GM23338 (cell line): ENCODE data around the gene SLC38A10. TPM values are rescaled to one million over a fixed set of nuclear protein-coding genes. Genes with fewer than 3 reads are reported as not detected.

ENCODE experiments used
- ATAC-seq: fragments of 200-7000 bp; cut with Tn5 transposase; 3 replicates; pipeline ENCODE4 v1.9.1; 2020
- DNase-seq: peaks from one replicate; pipeline ENCODE4 v3.0.0-alpha.2; 2015; ENCODE audit warnings: low spot score
- H2AFZ ChIP-seq: fragments of 200-600 bp; sonication (generic); 2 replicates; pipeline ENCODE4 v1.8.0; 2016; ENCODE audit warnings: antibody characterized with exemption, mild to moderate bottlenecking, moderate library complexity
- H3F3A ChIP-seq: fragments of 200-600 bp; sonication (generic); replicated peaks from 2 replicates; pipeline ENCODE4 v1.8.0; 2017; ENCODE audit warnings: antibody characterized with exemption, mixed run types, low read depth
- H3K27ac ChIP-seq: fragments of 200-600 bp; sonication (generic); 2 replicates; pipeline ENCODE4 v1.6.1; 2016; ENCODE audit warnings: low read depth
- H3K27me3 ChIP-seq: fragments of 200-600 bp; sonication (generic); 2 replicates; pipeline ENCODE4 v1.8.0; 2016; ENCODE audit warnings: mild to moderate bottlenecking, mixed run types, moderate library complexity; ENCODE audit not compliant: insufficient read depth
- H3K36me3 ChIP-seq: fragments of 200-600 bp; sonication (generic); 2 replicates; pipeline ENCODE4 v1.8.0; 2016; ENCODE audit warnings: mild to moderate bottlenecking; ENCODE audit not compliant: insufficient read depth
- H3K4me1 ChIP-seq: fragments of 200-600 bp; sonication (generic); 2 replicates; pipeline ENCODE4 v1.8.0; 2016; ENCODE audit warnings: mild to moderate bottlenecking, moderate library complexity; ENCODE audit not compliant: insufficient read depth
- H3K4me2 ChIP-seq: fragments of 200-600 bp; sonication (generic); 2 replicates; pipeline ENCODE4 v1.7.1; 2017; ENCODE audit warnings: mixed run types
- H3K4me3 ChIP-seq: fragments of 200-600 bp; sonication (generic); 2 replicates; pipeline ENCODE4 v1.6.1; 2016; ENCODE audit warnings: mixed run types
- H3K79me2 ChIP-seq: fragments of 200-600 bp; sonication (generic); replicated peaks from 2 replicates; pipeline ENCODE4 v1.8.0; 2017; ENCODE audit warnings: mild to moderate bottlenecking; ENCODE audit not compliant: insufficient read depth
- H3K9me2 ChIP-seq: fragments of 200-600 bp; sonication (generic); 2 replicates; pipeline ENCODE4 v1.8.0; 2017; ENCODE audit not compliant: insufficient read depth
- H4K20me1 ChIP-seq: fragments of 200-600 bp; sonication (generic); replicated peaks from 2 replicates; pipeline ENCODE4 v1.8.0; 2017; ENCODE audit warnings: mild to moderate bottlenecking; ENCODE audit not compliant: insufficient read depth
- H3K27ac Mint-ChIP-seq: 2 replicates; pipeline ENCODE4 v1.8.0; 2020; ENCODE audit warnings: inconsistent platforms, mild to moderate bottlenecking, moderate library complexity, mixed read lengths
- H3K27me3 Mint-ChIP-seq: 3 replicates; pipeline ENCODE4 v1.8.0; 2022; ENCODE audit warnings: low read depth, mild to moderate bottlenecking, moderate library complexity, mixed read lengths, inconsistent platforms; ENCODE audit not compliant: insufficient read depth, poor library complexity
- H3K36me3 Mint-ChIP-seq: 3 replicates; pipeline ENCODE4 v1.8.0; 2021; ENCODE audit warnings: low read depth, mild to moderate bottlenecking, inconsistent platforms, moderate library complexity, mixed read lengths
- H3K4me1 Mint-ChIP-seq: 3 replicates; pipeline ENCODE4 v1.8.0; 2020; ENCODE audit warnings: mild to moderate bottlenecking, inconsistent platforms, mixed read lengths
- H3K4me3 Mint-ChIP-seq: 3 replicates; pipeline ENCODE4 v1.8.0; 2021; ENCODE audit warnings: moderate library complexity, mild to moderate bottlenecking, inconsistent platforms, mixed read lengths
- H3K9me3 Mint-ChIP-seq: 3 replicates; pipeline ENCODE4 v1.8.0; 2020; ENCODE audit warnings: moderate library complexity, mild to moderate bottlenecking, inconsistent platforms, mixed read lengths
- CTCF ChIP-seq, 2 experiments: fragments of 200-600 bp in 1 of 2; sonication (generic) in 1 of 2; conservative IDR thresholded peaks; 2 replicates each; pipeline versions ENCODE4 v1.5.1 to v1.6.1; 2016 to 2017; ENCODE audit warnings: antibody characterized with exemption in 2 of 2, low read depth in 2 of 2, mild to moderate bottlenecking in 2 of 2, moderate library complexity in 1 of 2
- ETS1 ChIP-seq: IDR thresholded peaks from 2 replicates; pipeline ENCODE4 v1.6.1; 2016; ENCODE audit warnings: antibody characterized with exemption
- EZH2phosphoT487 ChIP-seq: fragments of 200-600 bp; sonication (generic); IDR thresholded peaks from one replicate; pipeline ENCODE4 v1.8.1; 2018; ENCODE audit warnings: antibody characterized with exemption; ENCODE audit not compliant: unreplicated experiment
- JUNB ChIP-seq: IDR thresholded peaks from one replicate; pipeline ENCODE4 v1.6.1; 2016; ENCODE audit warnings: antibody characterized with exemption; ENCODE audit not compliant: unreplicated experiment
- POLR2AphosphoS5 ChIP-seq: IDR thresholded peaks from 2 replicates; pipeline ENCODE4 v1.6.1; 2016; ENCODE audit warnings: antibody characterized with exemption, low read depth
- REST ChIP-seq: IDR thresholded peaks from one replicate; pipeline ENCODE4 v1.6.1; 2018; ENCODE audit warnings: antibody characterized with exemption; ENCODE audit not compliant: unreplicated experiment
- STAT1 ChIP-seq: IDR thresholded peaks from one replicate; pipeline ENCODE4 v1.6.1; 2016; ENCODE audit warnings: antibody characterized with exemption; ENCODE audit not compliant: unreplicated experiment
- ZNF114 ChIP-seq: fragments of 250-450 bp; sonication (Bioruptor Pico); IDR thresholded peaks from 2 replicates; pipeline ENCODE4 v1.5.0; 2020; ENCODE audit warnings: mild to moderate bottlenecking, moderate library complexity
- ZNF331 ChIP-seq: fragments of 250-450 bp; sonication (Bioruptor Pico); IDR thresholded peaks from 2 replicates; pipeline ENCODE4 v1.5.0; 2020; ENCODE audit warnings: low read depth, mild to moderate bottlenecking, moderate library complexity
- ZNF462 ChIP-seq: fragments of 250-450 bp; sonication (Bioruptor Pico); IDR thresholded peaks from 2 replicates; pipeline ENCODE4 v1.5.0; 2020; ENCODE audit warnings: mild to moderate bottlenecking, moderate library complexity
- polyA plus RNA-seq: library from polyadenylated mRNA; unstranded; fragments of >200 nt; fragmentation: Nextera tagmentation; extraction: Ambion mirVana; gene quantifications from 2 replicates; pipeline ENCODE4 v1.2.1, GENCODE V29; 2016
- total RNA-seq: library from RNA; depleted of rRNA; stranded (reverse); fragments of >200 nt; shearing (Covaris generic); gene quantifications from 2 replicates; pipeline ENCODE4 v1.2.3, GENCODE V29; 2014

The SLC38A10 gene
- total and polyA plus RNA-seq, 2 experiments from 2014 or later: 17.1 to 55.8 TPM

GRCh38 chr17:81276781-81277180 lies 18.3 kb downstream of the SLC38A10 start:
- no peaks in the 10 kb centered on the region for H3K4me1 Mint-ChIP-seq
- ATAC-seq (no peak), DNase-seq (no peak)
- no peak overlapping the region for H3K4me3 ChIP-seq
- no peaks in the 10 kb centered on the region for H3K79me2 ChIP-seq
- peaks cover 2% of the 10 kb centered on the region for H3K27me3 Mint-ChIP-seq
- H3K36me3 ChIP-seq: no peaks in the 10 kb centered on the region
- H3K36me3 Mint-ChIP-seq: peaks cover 19% of the 10 kb centered on the region
- no peak overlapping the region for H3K27ac Mint-ChIP-seq
- H3K9me3 Mint-ChIP-seq: no peaks in the 10 kb centered on the region
- no peak overlapping the region for H3K4me2 ChIP-seq
- H3K27me3 ChIP-seq: no peaks in the 10 kb centered on the region
- no peak overlapping the region for H3K27ac ChIP-seq
- H2AFZ ChIP-seq: no peak overlapping the region
- no peaks in the 10 kb centered on the region; the same call in none of the 2 replicates for H4K20me1 ChIP-seq
- H3K9me2 ChIP-seq: no peaks in the 10 kb centered on the region
- TF ChIP-seq EZH2phosphoT487: no peak
- no peak for TF ChIP-seq REST
- no peak for TF ChIP-seq STAT1
- no peak for TF ChIP-seq ETS1
- TF ChIP-seq CTCF (conservative IDR thresholded peaks at IDR 0.05; ENCODE audit: low read depth in 2 of 2): no peak
- no peak for TF ChIP-seq ZNF114 (CRISPR knock-in tag)
- no peak for TF ChIP-seq POLR2AphosphoS5
- TF ChIP-seq ZNF462: no peak
- TF ChIP-seq JUNB: no peak
- no peak for TF ChIP-seq ZNF331 (CRISPR knock-in tag)
- no peaks in the 10 kb centered on the region for H3F3A ChIP-seq
- no peak overlapping the region for H3K4me3 Mint-ChIP-seq
- H3K4me1 ChIP-seq: no peaks in the 10 kb centered on the region
